Activated T-cell treated with anti-CD3 and anti-CD28 coated beads, Interleukin-2, amount 50 U/mL, for 4 hours (primary cell): ENCODE measurements around the gene EFNA5. TPM values are rescaled to one million over a fixed set of nuclear protein-coding genes. Genes with fewer than 3 reads are reported as not detected.

Experiments
- ATAC-seq, 2 donors: fragments of 200-7000 bp; cut with Tn5 transposase; one replicate each; pipeline ENCODE4 v1.10.0; 2021
- DNase-seq: peaks from one replicate; pipeline ENCODE4 v3.0.0-alpha.2; 2020
- H3K27me3 Mint-ChIP-seq: one replicate; pipeline ENCODE4 v1.8.0; 2021; ENCODE audit warnings: low read depth, mixed read lengths
- H3K36me3 Mint-ChIP-seq: one replicate; pipeline ENCODE4 v1.8.0; 2022; ENCODE audit warnings: mixed read lengths; ENCODE audit not compliant: insufficient read depth
- H3K4me1 Mint-ChIP-seq: one replicate; pipeline ENCODE4 v1.8.0; 2021; ENCODE audit warnings: low read depth, mixed read lengths
- H3K4me3 Mint-ChIP-seq: one replicate; pipeline ENCODE4 v1.8.0; 2021; ENCODE audit warnings: mild to moderate bottlenecking, moderate library complexity, mixed read lengths
- H3K9me3 Mint-ChIP-seq: one replicate; pipeline ENCODE4 v1.8.0; 2021; ENCODE audit warnings: mixed read lengths
- total RNA-seq, 3 donors: library from RNA; stranded (reverse); gene quantifications; one replicate each; pipeline ENCODE4 v1.2.1, GENCODE V29; 2021

The EFNA5 gene
- total RNA-seq, 3 donors from 2014 or later: 0.13 to 0.24 TPM; not detected in 1

DNA sequence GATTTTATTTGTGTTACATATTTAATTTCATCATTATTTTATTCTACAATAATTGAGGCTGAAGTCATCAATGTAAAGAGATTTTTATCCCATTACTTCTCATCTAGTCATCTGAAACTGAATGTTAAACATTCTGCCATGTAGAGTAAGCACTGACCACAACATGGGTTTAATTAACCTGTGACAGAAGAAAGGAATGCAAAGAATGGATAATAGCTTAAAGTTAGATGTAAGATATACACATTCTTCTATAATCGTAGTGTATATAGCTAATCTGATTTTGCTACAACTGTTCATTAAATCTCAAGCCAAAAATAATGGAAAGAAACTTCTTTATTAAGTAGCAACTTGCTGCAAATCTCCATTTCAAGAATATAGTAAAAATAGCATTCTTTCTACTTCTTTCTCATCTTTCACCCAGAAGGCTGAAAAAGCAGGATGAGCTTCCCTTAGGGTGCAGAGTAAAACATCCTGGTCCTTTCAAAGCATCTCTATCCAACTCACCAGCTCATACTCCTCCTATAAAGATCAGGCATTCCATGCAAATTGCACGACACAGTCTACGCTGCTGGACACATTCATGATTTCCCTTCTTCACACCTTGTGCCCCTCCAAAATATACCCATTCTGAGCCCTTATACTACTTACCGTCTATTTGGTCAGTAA, 115.2 kb downstream of the EFNA5 start:
- Mint-ChIP-seq H3K27me3 (peaks cover 3% of the 10 kb centered on the region), H3K36me3 (no peaks in the 10 kb centered on the region), H3K4me3 (no peak overlapping the region), H3K9me3 (no peaks in the 10 kb centered on the region), H3K4me1 (no peaks in the 10 kb centered on the region)
- ATAC-seq: no peak
- DNase-seq: no peak

DNA sequence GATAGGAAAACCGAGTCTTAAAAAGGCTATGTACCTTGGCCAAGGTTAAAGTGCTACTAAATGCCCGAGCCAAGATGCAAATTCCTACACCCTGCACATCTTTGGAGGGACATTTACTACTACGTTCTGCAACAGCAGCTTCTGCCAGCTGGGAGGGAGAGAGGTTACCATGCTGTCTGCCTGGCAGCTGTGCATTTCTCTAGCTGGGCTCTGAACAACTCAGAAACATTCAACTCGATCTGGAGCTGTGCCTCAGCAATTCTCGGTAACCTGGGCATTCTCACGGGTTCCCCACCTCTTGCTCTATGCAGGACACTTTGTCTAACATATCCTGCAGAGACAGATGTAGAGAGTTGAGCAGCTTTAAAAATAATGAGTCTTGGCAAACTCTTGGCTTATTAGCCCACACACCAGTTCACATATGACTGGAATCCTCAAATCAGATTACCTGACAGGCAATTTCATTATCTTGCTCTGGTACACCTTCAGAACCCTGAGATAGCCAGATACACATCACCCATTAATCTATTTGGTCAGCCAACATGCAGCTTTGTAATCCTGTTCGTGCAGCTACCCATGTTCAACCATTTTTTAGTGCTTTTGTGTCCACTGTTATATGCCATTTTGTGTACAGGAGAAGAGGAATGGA, 115.8 kb downstream of the EFNA5 start:
- Mint-ChIP-seq H3K4me3 (no peak overlapping the region), H3K9me3 (no peaks in the 10 kb centered on the region), H3K36me3 (no peaks in the 10 kb centered on the region), H3K4me1 (no peaks in the 10 kb centered on the region), H3K27me3 (peaks cover 2% of the 10 kb centered on the region)
- DNase-seq (no peak), ATAC-seq (no peak)

DNA sequence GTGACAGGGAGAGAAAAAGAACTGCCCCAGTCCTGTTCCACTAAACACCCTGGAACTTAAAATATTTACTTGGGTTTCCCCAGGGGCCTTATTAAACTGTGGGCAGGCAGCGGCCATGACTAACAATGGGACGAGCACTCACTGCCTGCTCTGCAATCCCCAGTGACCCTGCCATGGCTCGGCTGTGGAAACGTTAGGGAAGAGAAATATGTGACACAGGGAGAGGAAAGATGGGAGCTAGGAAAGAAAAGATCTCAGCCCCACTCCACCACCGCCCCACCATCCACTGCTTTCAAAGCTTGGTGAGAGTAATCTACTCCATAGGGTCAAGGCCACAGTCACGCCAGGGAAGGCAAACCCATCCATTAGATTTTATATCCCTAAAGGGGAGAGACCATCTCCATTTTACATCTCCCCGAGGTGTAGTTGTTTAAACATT, 117.6 kb downstream of the EFNA5 start:
- Mint-ChIP-seq H3K4me1 (no peaks in the 10 kb centered on the region), H3K36me3 (no peaks in the 10 kb centered on the region), H3K9me3 (no peaks in the 10 kb centered on the region), H3K27me3 (peaks cover 2% of the 10 kb centered on the region), H3K4me3 (no peak overlapping the region)
- ATAC-seq (no peak), DNase-seq (no peak)

DNA sequence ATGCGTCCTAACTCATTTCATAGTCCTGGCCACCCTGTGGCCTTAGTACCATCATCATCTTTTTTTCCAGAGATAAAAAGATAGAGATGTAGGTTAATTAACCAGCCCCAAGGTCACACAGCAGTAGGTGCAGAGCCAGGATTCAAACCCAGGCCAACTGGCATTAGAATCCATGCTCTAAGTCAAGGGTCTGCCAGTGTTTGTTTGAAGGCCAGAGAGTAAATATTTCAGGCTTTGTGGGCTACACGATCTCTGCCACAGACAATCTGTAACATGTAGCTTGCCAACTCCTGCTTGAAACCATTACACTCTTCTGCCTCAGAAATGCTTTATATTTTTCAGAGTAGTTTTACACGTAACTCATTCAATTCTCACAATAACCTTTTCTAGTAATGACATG, 119.6 kb downstream of the EFNA5 start:
- Mint-ChIP-seq H3K4me1 (no peaks in the 10 kb centered on the region), H3K4me3 (no peak overlapping the region), H3K9me3 (no peaks in the 10 kb centered on the region), H3K27me3 (peaks cover 2% of the 10 kb centered on the region), H3K36me3 (no peaks in the 10 kb centered on the region)
- ATAC-seq: no peak
- no peak for DNase-seq

DNA sequence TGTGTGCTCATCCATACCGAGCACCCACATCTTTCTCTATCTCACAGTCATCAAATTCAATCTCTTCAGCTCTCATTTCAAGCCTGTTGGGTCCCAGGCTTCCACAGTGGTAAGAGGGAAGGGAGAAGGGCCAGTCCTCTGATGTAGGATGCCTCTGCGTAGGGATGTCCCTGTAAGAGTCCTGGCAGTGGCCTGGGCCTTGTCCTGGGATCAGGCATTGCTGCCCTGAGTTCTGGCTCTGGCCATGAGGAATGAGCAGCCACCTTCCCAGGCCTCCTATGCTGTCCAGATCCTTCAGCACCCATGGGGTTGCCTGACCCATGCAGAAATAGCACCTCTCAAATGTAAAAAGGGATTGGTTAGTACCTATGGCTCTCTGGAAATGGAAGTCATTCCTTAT, 121.2 kb downstream of the EFNA5 start:
- no peaks in the 10 kb centered on the region for H3K4me1 Mint-ChIP-seq
- peaks cover 2% of the 10 kb centered on the region for H3K27me3 Mint-ChIP-seq
- DNase-seq (no peak), ATAC-seq (no peak)
- no peaks in the 10 kb centered on the region for H3K9me3 Mint-ChIP-seq
- H3K36me3 Mint-ChIP-seq: no peaks in the 10 kb centered on the region
- no peak overlapping the region for H3K4me3 Mint-ChIP-seq

DNA sequence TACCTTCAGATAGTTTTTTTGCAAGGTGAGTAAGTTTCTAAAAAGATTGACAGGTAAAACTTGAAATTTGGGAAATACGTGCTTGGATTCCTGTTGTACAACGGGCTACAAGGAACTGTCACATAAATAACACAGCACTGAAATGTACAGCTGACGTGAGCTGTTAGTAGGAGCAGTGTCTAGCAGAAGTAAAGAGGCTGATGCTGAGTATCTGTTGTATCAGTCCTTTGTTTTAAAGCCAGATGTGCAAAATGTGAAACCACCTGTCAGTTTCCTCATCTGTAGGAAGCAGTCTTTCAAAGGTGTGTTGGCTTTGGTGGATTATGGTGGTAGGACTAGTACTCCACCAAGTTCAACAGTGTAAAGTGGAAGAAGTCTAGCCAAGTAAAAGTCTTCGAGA, 122.3 kb downstream of the EFNA5 start:
- no peaks in the 10 kb centered on the region for H3K9me3 Mint-ChIP-seq
- no peaks in the 10 kb centered on the region for H3K36me3 Mint-ChIP-seq
- H3K4me3 Mint-ChIP-seq: no peak overlapping the region
- H3K27me3 Mint-ChIP-seq: peaks cover 2% of the 10 kb centered on the region
- ATAC-seq (no peak), DNase-seq (no peak)
- no peaks in the 10 kb centered on the region for H3K4me1 Mint-ChIP-seq

DNA sequence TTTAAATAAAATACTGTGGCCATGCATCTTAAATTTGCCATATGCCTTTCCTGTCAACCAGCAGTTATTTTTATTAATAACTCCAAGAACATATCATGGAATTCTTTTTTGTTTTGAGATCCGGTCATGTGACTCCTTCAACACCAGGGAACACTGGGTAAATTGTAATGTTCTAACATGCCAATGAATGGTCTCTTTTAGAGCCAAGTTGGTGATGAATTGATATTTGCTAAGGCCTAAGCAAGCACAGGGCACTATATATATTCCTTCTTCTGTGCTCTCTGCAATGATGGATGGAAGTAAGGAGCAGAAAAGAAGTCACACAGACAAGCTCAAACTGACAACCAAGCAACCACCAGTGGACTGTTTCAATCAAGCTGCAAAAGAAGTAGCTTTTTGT, 124.0 kb downstream of the EFNA5 start:
- Mint-ChIP-seq H3K9me3 (no peaks in the 10 kb centered on the region), H3K4me3 (no peak overlapping the region), H3K27me3 (no peaks in the 10 kb centered on the region), H3K4me1 (no peaks in the 10 kb centered on the region), H3K36me3 (no peaks in the 10 kb centered on the region)
- ATAC-seq (no peak), DNase-seq (no peak)

DNA sequence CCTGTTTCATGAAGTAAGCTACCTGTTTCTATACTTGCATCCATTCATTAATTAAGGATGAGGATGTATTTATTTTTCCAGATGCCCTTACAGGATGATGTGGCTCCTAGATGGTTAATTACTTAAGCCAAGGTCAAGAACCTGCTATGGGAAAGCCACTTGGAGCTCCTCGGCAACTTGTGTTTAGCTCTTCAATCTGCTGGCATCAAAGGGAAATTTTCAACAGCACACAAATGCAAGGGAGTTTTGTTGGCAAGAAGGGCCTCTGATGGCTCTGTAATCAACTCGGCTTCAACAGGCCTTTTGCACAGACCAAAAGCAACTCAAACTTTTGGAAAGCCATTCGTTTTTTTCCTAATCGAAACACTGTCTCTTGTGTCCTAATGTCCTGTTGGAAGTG, 125.3 kb downstream of the EFNA5 start:
- no peaks in the 10 kb centered on the region for H3K4me1 Mint-ChIP-seq
- no peak overlapping the region for H3K4me3 Mint-ChIP-seq

DNA sequence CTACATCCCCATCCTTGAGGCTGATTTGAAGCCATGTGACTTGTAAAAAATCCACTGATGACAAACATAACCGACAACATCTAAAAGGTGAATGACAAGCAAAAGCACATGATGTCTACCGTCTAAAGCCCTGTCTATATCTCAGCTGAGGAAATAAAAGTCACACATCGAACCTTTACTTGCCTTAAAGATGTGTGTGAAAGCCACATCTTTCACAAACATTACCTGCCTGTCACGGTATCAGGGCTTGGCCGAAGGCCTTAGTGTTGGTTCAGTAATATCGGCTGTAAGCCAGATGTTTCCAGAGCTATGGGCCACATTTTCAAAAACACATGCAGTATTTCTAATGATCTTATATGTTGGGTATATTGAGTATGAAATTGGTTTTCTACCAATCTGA, 125.8 kb downstream of the EFNA5 start:
- H3K36me3 Mint-ChIP-seq: no peaks in the 10 kb centered on the region
- DNase-seq: no peak
- H3K4me3 Mint-ChIP-seq: no peak overlapping the region
- H3K27me3 Mint-ChIP-seq: no peaks in the 10 kb centered on the region
- no peak for ATAC-seq
- H3K4me1 Mint-ChIP-seq: no peaks in the 10 kb centered on the region
- no peaks in the 10 kb centered on the region for H3K9me3 Mint-ChIP-seq

More for the DNA sequence above, 125.3 kb downstream of the EFNA5 start:
- no peaks in the 10 kb centered on the region for H3K27me3 Mint-ChIP-seq
- no peak for DNase-seq
- H3K9me3 Mint-ChIP-seq: no peaks in the 10 kb centered on the region
- no peaks in the 10 kb centered on the region for H3K36me3 Mint-ChIP-seq
- ATAC-seq: no peak

DNA sequence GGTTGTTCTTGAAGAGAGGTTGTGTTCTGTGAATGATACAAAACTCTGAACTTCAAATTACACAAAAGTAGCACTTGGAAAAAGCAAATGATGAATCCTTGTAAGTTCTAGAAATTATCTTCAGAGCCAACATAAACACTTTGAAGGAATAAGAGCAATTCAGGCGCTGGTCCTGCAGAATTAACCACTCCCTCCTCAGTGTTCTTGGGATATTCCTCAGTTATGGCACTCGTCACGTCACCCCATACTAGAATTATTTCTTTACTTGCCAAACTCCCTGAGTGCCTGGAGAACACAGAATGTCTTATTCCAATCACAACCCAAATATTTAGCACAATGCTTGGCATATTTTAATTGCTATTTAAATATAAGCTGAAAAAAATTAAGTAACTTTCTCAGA, 126.3 kb downstream of the EFNA5 start:
- ATAC-seq: no peak
- H3K27me3 Mint-ChIP-seq: no peaks in the 10 kb centered on the region
- H3K9me3 Mint-ChIP-seq: no peaks in the 10 kb centered on the region

DNA sequence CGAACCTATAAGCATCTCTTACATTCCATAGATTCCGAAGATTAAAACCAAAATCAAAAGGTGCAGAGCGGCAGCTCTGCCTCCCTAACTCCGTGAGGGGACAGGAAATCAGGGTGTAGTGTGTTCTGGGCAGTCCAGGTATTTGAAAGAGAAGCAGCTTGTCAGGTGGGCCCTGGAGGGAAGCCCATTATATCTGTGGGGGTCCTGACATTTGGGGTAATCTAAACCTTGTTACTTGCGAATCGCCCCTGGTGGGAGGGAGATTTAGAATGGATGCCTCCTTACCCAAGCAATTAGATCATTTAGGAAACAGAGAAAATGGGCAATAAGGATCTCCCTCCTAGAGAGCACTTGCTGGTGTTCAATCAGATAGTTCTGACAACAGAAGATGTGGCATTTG, 126.9 kb downstream of the EFNA5 start:
- ATAC-seq: no peak

More for the DNA sequence above, 126.3 kb downstream of the EFNA5 start:
- no peak for DNase-seq
- H3K4me3 Mint-ChIP-seq: no peak overlapping the region
- H3K36me3 Mint-ChIP-seq: no peaks in the 10 kb centered on the region
- no peaks in the 10 kb centered on the region for H3K4me1 Mint-ChIP-seq

DNA sequence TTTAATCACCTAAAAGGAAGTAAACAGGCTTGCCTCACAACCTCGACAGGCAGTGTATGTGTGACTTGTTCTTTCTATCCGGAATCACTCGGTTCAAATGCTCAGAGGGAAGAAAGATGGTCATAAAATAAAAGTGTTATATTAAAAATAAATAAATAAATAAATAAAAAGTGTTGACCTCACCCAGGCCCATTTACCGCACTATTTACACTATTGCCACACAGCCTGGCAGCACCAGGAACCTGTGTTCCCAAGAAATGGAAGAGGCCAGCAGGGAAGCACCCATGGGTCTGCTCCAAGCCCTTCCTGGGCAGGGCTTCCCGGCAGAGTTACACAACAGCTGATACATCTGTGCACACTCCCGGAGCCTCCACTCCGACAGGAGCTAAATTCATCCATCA, 127.9 kb downstream of the EFNA5 start:
- H3K9me3 Mint-ChIP-seq: no peaks in the 10 kb centered on the region
- H3K4me3 Mint-ChIP-seq: no peak overlapping the region
- peaks cover 7% of the 10 kb centered on the region for H3K4me1 Mint-ChIP-seq
- ATAC-seq (no peak), DNase-seq (no peak)
- no peaks in the 10 kb centered on the region for H3K36me3 Mint-ChIP-seq
- H3K27me3 Mint-ChIP-seq: no peaks in the 10 kb centered on the region

More for the DNA sequence above, 126.9 kb downstream of the EFNA5 start:
- H3K4me1 Mint-ChIP-seq: peaks cover under 1% of the 10 kb centered on the region
- H3K9me3 Mint-ChIP-seq: no peaks in the 10 kb centered on the region
- no peaks in the 10 kb centered on the region for H3K27me3 Mint-ChIP-seq
- no peak for DNase-seq
- no peak overlapping the region for H3K4me3 Mint-ChIP-seq
- no peaks in the 10 kb centered on the region for H3K36me3 Mint-ChIP-seq

DNA sequence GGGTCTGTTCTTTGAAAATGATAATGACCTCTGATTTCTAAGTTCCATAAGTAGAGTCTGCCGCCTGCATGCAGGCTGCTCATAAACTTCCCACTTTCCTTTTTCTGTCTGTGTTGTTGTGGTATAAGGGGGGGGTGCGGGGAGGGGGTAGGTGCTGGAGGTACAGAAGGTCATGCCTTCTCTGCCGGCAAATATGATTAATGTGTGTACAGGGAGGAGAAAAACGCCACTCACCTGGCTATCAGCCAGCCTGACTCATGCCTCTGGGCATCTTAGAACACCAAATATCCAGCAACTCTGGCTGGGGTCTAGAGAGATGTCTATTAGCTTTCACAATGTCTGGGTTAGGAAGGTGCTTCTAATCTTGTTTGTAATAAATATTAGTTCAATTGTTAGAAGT, 128.3 kb downstream of the EFNA5 start:
- Mint-ChIP-seq H3K4me3 (no peak overlapping the region), H3K36me3 (no peaks in the 10 kb centered on the region), H3K9me3 (no peaks in the 10 kb centered on the region), H3K4me1 (peaks cover 9% of the 10 kb centered on the region), H3K27me3 (no peaks in the 10 kb centered on the region)
- ATAC-seq (no peak), DNase-seq (no peak)

DNA sequence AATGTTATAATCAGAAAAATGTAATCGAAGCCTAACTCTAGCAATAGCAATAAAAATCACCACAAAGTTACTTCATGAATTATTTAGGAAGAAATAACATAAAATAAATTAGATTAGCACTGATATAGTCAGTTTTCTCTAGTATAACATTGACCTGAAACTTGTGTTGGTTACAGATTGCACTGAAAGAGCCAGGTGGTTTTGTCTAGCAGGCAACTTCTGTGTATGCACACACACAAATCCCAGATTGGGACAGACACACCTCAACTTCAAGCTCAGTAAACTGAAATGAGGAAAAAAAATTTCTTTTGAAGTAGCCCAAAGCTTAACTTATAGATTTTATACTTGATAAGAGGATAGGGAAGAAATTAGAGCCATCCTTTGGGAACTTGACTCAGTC, 129.3 kb downstream of the EFNA5 start:
- ATAC-seq: no peak
- no peaks in the 10 kb centered on the region for H3K36me3 Mint-ChIP-seq
- no peaks in the 10 kb centered on the region for H3K27me3 Mint-ChIP-seq
- no peak overlapping the region for H3K4me3 Mint-ChIP-seq
- H3K9me3 Mint-ChIP-seq: no peaks in the 10 kb centered on the region
- DNase-seq: no peak
- peaks cover 9% of the 10 kb centered on the region for H3K4me1 Mint-ChIP-seq

DNA sequence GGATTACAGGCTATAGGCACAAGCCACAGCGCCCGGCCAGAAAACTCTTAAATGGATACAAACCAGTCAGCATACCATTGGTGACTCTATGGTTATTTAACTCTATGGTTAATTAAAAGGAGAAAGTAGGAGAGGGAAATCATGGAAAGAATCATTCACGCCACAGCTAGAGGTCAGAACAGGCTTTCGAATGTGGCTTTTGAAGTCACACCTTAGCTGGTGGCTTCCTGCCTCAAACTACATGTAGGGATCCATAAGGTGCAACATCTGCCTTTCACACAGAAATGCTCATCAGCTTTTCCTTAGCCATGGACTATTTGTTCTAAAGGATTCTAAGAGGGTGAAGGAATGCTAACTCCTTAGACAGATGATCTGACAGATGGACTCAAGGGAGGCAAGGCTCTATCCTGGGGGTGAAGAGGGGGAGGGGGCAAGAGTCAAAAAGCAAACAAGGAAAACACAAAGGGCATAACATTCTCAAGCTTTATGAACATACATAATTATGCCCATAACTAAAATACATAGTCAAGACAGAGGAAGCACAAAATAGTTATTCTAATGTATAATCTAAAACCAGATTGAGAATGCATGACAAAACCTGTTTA, 130.9 kb downstream of the EFNA5 start:
- ATAC-seq (no peak), DNase-seq (no peak)
- no peak overlapping the region for H3K4me3 Mint-ChIP-seq
- no peaks in the 10 kb centered on the region for H3K27me3 Mint-ChIP-seq
- H3K36me3 Mint-ChIP-seq: no peaks in the 10 kb centered on the region
- peaks cover 9% of the 10 kb centered on the region for H3K4me1 Mint-ChIP-seq
- H3K9me3 Mint-ChIP-seq: no peaks in the 10 kb centered on the region
